GM19351 (cell line): ENCODE results near the gene KIAA1755.
"Not testable (repeated sequence)": the region's sequence is repeated elsewhere in the genome, so short reads cannot be mapped to it uniquely, and the experiment has no call there.

Source experiments
- ATAC-seq: cut with Tn5 transposase; IDR thresholded peaks from one replicate; pipeline ENCODE4 v1.9.1; 2021; ENCODE audit warnings: mild to moderate bottlenecking, moderate library complexity; ENCODE audit not compliant: unreplicated experiment

Gene KIAA1755

GRCh38 chr20:38290829-38291814 is 30.6 kb upstream of the KIAA1755 start:
- ATAC-seq: no peak

- no peak for ATAC-seq
These were observed 26.3 kb upstream of the KIAA1755 start for GRCh38 chr20:38286586-38287531.

- ATAC-seq: no peak
These were observed 24.4 kb upstream of the KIAA1755 start for GRCh38 chr20:38284893-38285444.

GRCh38 chr20:38284066-38284650 is 23.6 kb upstream of the KIAA1755 start:
- ATAC-seq: not testable (repeated sequence)

DNA sequence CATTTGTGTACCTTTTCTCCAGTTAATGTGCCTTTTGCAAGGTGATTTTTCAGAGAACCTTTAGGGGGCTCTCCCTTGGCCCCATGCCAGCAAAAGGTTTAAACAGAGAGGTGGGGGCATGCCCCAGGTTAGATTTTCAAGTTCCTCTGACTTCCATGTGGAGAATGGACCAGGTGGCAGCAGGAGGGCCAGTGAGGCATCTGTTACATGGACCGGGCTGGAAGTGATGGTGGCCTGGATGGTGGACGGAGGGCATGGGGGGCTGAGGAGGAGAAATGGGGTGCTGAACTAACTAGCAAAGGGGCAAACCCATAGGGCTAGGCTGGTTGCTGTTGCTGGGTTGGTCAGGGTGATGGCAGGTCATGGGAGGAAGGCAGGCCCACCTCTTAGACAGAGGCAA is 22.7 kb upstream of the KIAA1755 start:
- ATAC-seq: no peak

DNA sequence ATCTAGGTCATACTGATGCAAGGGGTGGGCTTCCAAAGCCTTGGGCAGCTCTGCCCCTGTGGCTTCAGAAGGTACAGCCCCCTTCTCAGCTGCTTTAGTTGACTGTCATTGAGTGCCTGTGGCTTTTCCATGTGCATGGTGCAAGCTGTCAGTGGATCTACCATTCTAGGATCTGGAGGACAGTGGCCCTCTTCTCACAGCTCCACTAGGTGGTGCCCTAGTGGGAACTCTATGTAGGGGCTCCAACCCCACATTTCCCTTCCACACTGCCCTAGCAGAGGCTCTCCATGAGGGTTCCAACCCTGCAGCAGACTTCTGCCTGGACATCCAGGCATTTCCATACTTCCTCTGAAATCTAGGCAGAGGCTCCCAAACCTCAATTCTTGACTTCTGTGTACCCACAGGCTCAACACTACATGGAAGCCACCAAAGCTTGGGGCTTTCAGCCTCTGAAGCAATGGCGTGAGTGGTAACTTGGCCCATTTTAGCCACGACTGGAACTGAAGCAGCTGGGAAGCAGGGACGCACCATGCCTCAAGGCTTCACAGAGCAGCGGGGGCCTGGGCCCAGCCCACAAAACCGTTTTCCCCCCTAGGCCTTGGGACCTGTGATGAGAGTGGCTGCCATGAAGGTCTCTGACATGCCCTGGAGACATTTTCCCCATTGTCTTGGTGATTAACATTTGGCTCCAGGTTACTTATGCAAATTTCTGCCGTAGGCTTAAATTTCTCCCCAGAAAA is 20.8 kb upstream of the KIAA1755 start:
- not testable (repeated sequence) for ATAC-seq

DNA sequence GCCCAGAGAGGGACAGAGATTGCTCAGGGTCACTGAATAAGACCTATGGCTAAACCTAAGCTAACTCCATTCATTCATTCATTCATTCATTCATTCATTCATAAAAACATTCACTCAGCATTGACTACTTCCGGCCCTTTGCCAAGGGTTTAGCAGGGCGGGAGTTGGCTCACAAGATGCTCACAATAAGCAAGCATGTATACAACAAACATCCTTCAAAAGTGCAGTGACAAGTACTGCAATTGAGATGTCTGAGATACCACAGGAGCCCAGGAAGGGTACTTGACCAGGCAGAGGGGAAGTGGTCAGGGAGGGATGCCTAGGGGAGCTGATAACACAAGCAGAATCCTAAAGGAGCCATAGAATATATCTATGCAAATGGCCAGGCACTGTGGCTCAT is 18.2 kb upstream of the KIAA1755 start:
- no peak for ATAC-seq

GRCh38 chr20:38278131-38278530 is 17.6 kb upstream of the KIAA1755 start:
- no peak for ATAC-seq

GRCh38 chr20:38277691-38278090 is 17.2 kb upstream of the KIAA1755 start:
- ATAC-seq: no peak

- no peak for ATAC-seq
These were observed 16.8 kb upstream of the KIAA1755 start for GRCh38 chr20:38277285-38277684.

GRCh38 chr20:38275815-38276550 is 15.4 kb upstream of the KIAA1755 start:
- ATAC-seq: no peak

DNA sequence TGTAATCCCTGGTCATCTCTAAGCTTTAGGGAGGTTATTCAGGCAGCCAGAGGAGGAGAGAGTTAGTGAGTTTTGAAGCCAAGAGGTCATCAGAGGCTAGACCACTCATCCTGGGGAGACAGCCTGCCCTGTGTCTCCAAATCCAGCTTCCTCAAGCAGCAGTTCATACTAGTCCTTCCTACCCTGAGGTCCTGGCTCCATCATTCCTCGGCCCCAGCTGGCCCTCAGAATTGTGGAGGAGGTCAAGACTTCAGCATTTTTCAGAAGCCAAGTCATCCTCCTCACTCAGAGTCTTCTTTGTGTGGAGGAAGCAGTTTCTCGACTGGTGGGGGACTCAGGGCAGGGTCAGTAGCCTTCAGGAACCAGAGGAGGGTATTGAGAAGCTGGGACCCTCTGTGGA is 12.4 kb upstream of the KIAA1755 start:
- ATAC-seq: no peak

GRCh38 chr20:38272398-38272797 is 11.9 kb upstream of the KIAA1755 start:
- no peak for ATAC-seq

- no peak for ATAC-seq
These were observed 11.1 kb upstream of the KIAA1755 start for GRCh38 chr20:38271608-38272120.

GRCh38 chr20:38270869-38271605 is 10.5 kb upstream of the KIAA1755 start:
- ATAC-seq: no peak

DNA sequence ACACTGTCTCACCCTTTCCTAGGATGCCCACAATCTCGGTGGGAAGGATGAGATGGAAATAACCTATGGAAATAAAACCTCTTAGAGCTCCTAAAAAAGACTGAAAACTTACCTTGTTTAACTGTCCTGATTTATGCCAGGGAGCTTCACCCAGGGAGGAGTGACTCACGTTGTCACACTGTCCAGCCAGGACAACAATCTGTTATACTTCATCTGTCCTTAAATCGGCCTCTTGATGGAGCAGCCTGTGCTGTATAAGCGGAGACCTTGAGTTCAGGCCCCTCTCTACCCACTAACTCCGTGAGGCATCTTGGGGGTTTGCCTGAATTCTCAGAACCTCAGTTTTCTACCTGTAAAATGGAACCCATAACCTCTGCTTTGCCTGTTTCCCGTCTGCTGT is 9.2 kb upstream of the KIAA1755 start:
- no peak for ATAC-seq

DNA sequence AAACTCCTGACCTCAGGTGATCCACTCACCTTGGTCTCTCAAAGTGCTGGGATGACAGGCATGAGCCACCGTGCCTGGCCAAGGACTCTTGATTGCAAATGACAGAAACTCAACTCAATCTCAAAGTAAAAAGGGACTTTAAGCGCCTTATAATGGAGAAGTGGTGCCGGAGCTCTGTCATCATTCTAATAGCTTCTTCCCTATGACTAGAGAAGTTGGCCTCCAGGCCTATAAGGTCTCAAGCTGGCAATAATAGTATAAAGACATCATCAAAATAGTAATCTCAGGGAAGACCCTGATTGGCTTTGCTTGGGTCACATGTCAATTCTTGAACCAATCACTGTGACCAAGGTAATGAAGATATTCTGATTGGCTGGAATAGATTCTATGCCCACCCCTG is 8.5 kb upstream of the KIAA1755 start:
- ATAC-seq: no peak

- ATAC-seq: no peak
These were observed 7.5 kb upstream of the KIAA1755 start for GRCh38 chr20:38267901-38268514.
